HG03280 (cell line): ENCODE measurements around the gene SPTBN2.

Experiments used
- ATAC-seq: cut with Tn5 transposase; IDR thresholded peaks from one replicate; pipeline ENCODE4 v1.9.1; 2021; ENCODE audit warnings: mild to moderate bottlenecking, moderate library complexity; ENCODE audit not compliant: unreplicated experiment

Gene SPTBN2

GRCh38 chr11:66705587-66706335, 23.3 kb downstream of the SPTBN2 start:
- ATAC-seq, result no peak

GRCh38 chr11:66704659-66705360, 24.2 kb downstream of the SPTBN2 start:
- ATAC-seq, result no peak

GRCh38 chr11:66701432-66702240, 27.4 kb downstream of the SPTBN2 start:
- ATAC-seq, result no peak

GRCh38 chr11:66700742-66701141, 28.3 kb downstream of the SPTBN2 start:
- ATAC-seq, result no peak

- no peak for ATAC-seq
Measured at GRCh38 chr11:66700337-66700736, 28.7 kb downstream of the SPTBN2 start.

- ATAC-seq, result no peak
Measured at GRCh38 chr11:66698491-66698890, 30.5 kb downstream of the SPTBN2 start.

- ATAC-seq, result no peak
Measured at GRCh38 chr11:66697988-66698387, 31.0 kb downstream of the SPTBN2 start.

- ATAC-seq, result no peak
Measured at GRCh38 chr11:66696146-66696545, 32.9 kb downstream of the SPTBN2 start.

GRCh38 chr11:66694732-66695207, 34.2 kb downstream of the SPTBN2 start:
- ATAC-seq, result no peak

GRCh38 chr11:66694056-66694410, 35.0 kb downstream of the SPTBN2 start:
- no peak for ATAC-seq

GRCh38 chr11:66693356-66694055, 35.5 kb downstream of the SPTBN2 start:
- no peak for ATAC-seq

- ATAC-seq, result no peak
Measured at GRCh38 chr11:66692871-66693331, 36.1 kb downstream of the SPTBN2 start.

GRCh38 chr11:66692446-66692845, 36.6 kb downstream of the SPTBN2 start:
- ATAC-seq, result no peak

- no peak for ATAC-seq
Measured at GRCh38 chr11:66691311-66691980, 37.6 kb downstream of the SPTBN2 start.

GRCh38 chr11:66689661-66690590, 39.1 kb downstream of the SPTBN2 start:
- ATAC-seq, result no peak

GRCh38 chr11:66688561-66689534, 40.2 kb downstream of the SPTBN2 start:
- no peak for ATAC-seq

- no peak for ATAC-seq
Measured at GRCh38 chr11:66687831-66688281, 41.2 kb downstream of the SPTBN2 start.
